ENCODE measurements around the gene OPTC.

Gene OPTC

DNA sequence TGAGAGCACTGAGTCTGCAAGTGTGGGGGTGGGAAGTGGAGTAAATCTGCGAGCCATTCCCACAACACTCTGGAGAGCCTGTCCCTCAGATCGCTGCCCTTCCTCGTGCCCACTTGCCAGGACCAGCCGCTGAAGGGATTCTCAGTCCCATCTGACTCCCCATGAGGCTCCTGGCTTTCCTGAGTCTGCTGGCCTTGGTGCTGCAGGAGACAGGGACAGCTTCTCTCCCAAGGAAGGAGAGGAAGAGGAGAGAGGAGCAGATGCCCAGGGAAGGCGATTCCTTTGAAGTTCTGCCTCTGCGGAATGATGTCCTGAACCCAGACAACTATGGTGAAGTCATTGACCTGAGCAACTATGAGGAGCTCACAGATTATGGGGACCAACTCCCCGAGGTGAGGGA, 1.9 kb downstream of the OPTC start:
- Histone ChIP-seq H3K4me2 (ENCODE audit: low read length) (no peak overlapping the region), H3K27me3 (ENCODE audit: control insufficient read depth, insufficient read depth, low read length) (peaks cover 16% of the 10 kb centered on the region)

DNA sequence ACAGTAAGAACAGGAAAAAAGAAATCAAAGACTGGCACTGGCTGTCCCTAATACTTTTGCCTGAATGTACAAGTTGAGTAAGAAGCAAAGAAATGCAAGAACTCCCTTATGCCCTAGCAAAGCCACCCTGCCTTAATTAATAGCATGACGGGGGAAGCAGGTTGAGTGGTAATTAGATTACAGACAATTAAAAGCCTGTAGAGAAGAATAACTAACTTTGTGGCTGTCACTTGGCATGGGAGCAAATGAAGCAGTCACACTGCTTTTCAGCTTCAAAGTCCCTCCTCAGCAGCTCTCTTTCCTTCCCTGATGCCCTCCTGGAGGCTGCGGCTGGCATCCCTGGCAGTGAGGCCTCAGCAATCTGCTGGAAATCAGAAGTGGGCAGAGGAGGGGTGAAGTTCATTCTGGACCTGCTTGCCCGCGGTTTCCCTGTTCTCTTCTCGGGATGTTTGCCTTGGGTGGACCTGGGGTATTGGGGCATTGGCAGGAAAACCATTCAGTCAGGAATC, 3.4 kb downstream of the OPTC start:
- H3K4me2 ChIP-seq (ENCODE audit: low read length), result no peak overlapping the region
- no peaks in the 10 kb centered on the region for H3K4me1 ChIP-seq (ENCODE audit: control insufficient read depth, insufficient read depth, low read length)
- H3K9me3 ChIP-seq (replicated peaks; ENCODE audit: low read length), result no peaks in the 10 kb centered on the region
- H3K36me3 ChIP-seq (ENCODE audit: insufficient read depth, low read length), result no peaks in the 10 kb centered on the region
- H3K4me3 ChIP-seq (ENCODE audit: low read length), result no peak overlapping the region
- H3K9ac ChIP-seq (ENCODE audit: low read depth, low read length), result no peak overlapping the region
- peaks cover 11% of the 10 kb centered on the region for H3K27me3 ChIP-seq (ENCODE audit: control insufficient read depth, insufficient read depth, low read length)

More for the DNA sequence above, 1.9 kb downstream of the OPTC start:
- Histone ChIP-seq H3K4me3 (ENCODE audit: low read length) (no peak overlapping the region), H3K4me1 (ENCODE audit: control insufficient read depth, insufficient read depth, low read length) (no peaks in the 10 kb centered on the region), H3K9ac (ENCODE audit: low read depth, low read length) (no peak overlapping the region), H3K36me3 (ENCODE audit: insufficient read depth, low read length) (no peaks in the 10 kb centered on the region), H3K9me3 (replicated peaks; ENCODE audit: low read length) (no peaks in the 10 kb centered on the region)

DNA sequence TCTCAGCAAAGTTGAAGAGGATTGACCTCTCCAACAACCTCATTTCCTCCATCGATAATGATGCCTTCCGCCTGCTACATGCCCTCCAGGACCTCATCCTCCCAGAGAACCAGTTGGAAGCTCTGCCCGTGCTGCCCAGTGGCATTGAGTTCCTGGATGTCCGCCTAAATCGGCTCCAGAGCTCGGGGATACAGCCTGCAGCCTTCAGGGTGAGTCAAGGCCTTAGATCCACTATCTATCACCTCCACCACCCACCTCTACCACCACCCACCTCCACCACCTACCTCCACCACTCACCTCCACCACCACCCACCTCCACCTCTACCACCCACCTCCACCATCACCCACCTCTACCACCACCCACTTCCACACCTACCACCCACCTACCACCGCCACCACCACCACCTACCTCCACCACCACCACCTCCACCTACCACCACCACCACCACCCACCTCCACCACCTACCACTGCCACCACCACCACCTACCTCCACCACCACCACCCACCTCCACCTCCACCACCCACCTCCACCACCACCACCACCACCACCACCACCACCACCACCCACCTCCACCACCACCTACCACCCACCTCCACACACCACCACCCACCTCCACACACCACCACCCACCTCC, 5.8 kb downstream of the OPTC start:
- Histone ChIP-seq H3K4me1 (ENCODE audit: control insufficient read depth, insufficient read depth, low read length) (peaks cover under 1% of the 10 kb centered on the region), H3K27me3 (ENCODE audit: control insufficient read depth, insufficient read depth, low read length) (peaks cover 20% of the 10 kb centered on the region), H3K4me3 (ENCODE audit: low read length) (no peak overlapping the region), H3K36me3 (ENCODE audit: insufficient read depth, low read length) (no peaks in the 10 kb centered on the region), H3K9me3 (replicated peaks; ENCODE audit: low read length) (no peaks in the 10 kb centered on the region), H3K4me2 (ENCODE audit: low read length) (no peak overlapping the region), H3K9ac (ENCODE audit: low read depth, low read length) (no peak overlapping the region)

DNA sequence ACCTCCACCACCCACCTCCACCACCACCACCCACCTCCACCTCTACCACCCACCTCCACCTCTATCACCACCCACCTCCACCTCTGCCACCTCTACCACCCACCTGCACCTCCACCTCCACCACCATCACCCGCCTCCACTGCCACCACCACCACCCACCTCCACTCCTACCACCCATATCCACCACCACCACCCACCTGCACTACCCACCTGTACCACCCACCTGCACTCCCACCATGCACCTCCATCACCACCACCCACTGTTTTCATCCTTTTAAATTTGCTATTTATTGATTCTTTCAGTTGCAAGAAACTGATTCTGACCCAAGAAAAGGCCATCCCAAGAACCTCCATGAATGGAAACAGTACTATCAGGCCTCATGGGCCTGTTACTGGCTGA, 6.3 kb downstream of the OPTC start:
- peaks cover 5% of the 10 kb centered on the region for H3K4me1 ChIP-seq (ENCODE audit: control insufficient read depth, insufficient read depth, low read length)
- H3K9ac ChIP-seq (ENCODE audit: low read depth, low read length), result no peak overlapping the region
- H3K27me3 ChIP-seq (ENCODE audit: control insufficient read depth, insufficient read depth, low read length), result peaks cover 20% of the 10 kb centered on the region
- H3K4me2 ChIP-seq (ENCODE audit: low read length), result no peak overlapping the region
- H3K4me3 ChIP-seq (ENCODE audit: low read length), result no peak overlapping the region
- no peaks in the 10 kb centered on the region for H3K36me3 ChIP-seq (ENCODE audit: insufficient read depth, low read length)
- no peaks in the 10 kb centered on the region for H3K9me3 ChIP-seq (replicated peaks; ENCODE audit: low read length)

DNA sequence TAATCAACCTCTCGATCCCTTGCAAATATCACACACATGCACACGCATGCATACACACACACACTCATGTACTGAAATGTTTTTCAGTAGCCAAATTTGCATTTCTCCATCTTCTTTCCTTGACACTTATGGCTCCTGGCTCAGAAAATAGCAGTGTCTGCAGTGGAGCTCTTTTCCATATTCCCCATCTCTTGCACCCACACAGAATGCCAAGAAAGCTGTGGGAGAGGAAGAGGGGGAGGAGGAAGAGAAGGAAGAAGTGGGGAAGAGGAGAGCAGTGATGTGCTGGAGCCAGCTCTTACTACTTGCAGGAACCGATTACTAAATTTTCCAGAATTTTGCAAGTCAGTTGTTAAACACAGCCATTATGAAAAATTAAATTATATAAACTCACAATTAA, 9.9 kb downstream of the OPTC start:
- Histone ChIP-seq H3K4me1 (ENCODE audit: control insufficient read depth, insufficient read depth, low read length) (peaks cover 23% of the 10 kb centered on the region), H3K4me2 (ENCODE audit: low read length) (no peak overlapping the region), H3K9me3 (replicated peaks; ENCODE audit: low read length) (no peaks in the 10 kb centered on the region), H3K9ac (ENCODE audit: low read depth, low read length) (no peak overlapping the region), H3K4me3 (ENCODE audit: low read length) (no peak overlapping the region), H3K27me3 (ENCODE audit: control insufficient read depth, insufficient read depth, low read length) (peaks cover 13% of the 10 kb centered on the region), H3K36me3 (ENCODE audit: insufficient read depth, low read length) (no peaks in the 10 kb centered on the region)

DNA sequence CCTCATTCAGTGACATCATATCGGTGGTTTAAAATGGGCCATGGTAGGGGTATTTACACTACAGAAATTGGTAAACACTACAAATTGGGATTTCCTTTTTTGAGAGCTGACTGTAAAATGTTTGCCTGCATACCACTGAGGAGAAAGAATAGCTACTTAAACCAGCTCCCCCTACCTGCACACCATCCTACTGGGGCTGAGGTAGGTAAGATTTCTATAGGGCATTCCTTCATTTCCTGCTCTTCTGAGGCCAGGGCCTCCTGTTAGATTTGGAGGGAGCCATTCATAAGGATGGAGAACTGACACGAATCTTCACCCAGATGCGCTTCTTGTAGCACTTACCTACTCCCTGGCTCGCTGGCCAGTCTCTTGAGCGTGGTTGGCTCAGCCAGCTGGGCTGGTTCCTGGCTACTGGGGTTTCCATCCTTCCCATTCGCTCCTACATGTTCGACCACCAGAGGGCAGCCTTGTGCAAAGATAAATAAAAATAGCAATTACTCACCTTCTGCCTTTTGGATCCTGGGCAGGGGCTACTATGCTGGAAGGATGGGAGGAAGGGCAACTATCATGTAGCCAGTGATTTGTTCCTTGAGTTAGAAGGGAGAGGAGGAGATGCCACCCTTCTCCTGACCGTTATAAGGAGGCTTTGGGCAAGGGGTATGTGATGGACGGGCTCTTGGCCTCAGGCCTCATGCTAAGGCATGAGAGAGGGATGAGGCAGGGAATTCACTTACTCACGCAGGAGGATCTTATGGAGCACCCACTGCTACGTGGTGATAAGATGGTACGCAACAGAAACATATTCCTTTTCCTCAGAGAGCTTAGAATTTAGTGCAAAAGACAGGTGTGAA, 10.7 kb downstream of the OPTC start:
- H3K9ac ChIP-seq (ENCODE audit: low read depth, low read length), result no peak overlapping the region
- H3K4me1 ChIP-seq (ENCODE audit: control insufficient read depth, insufficient read depth, low read length), result peaks cover 23% of the 10 kb centered on the region
- H3K4me3 ChIP-seq (ENCODE audit: low read length), result no peak overlapping the region
- H3K36me3 ChIP-seq (ENCODE audit: insufficient read depth, low read length), result no peaks in the 10 kb centered on the region
- H3K9me3 ChIP-seq (replicated peaks; ENCODE audit: low read length), result no peaks in the 10 kb centered on the region
- H3K27me3 ChIP-seq (ENCODE audit: control insufficient read depth, insufficient read depth, low read length), result peaks cover 13% of the 10 kb centered on the region
- no peak overlapping the region for H3K4me2 ChIP-seq (ENCODE audit: low read length)

DNA sequence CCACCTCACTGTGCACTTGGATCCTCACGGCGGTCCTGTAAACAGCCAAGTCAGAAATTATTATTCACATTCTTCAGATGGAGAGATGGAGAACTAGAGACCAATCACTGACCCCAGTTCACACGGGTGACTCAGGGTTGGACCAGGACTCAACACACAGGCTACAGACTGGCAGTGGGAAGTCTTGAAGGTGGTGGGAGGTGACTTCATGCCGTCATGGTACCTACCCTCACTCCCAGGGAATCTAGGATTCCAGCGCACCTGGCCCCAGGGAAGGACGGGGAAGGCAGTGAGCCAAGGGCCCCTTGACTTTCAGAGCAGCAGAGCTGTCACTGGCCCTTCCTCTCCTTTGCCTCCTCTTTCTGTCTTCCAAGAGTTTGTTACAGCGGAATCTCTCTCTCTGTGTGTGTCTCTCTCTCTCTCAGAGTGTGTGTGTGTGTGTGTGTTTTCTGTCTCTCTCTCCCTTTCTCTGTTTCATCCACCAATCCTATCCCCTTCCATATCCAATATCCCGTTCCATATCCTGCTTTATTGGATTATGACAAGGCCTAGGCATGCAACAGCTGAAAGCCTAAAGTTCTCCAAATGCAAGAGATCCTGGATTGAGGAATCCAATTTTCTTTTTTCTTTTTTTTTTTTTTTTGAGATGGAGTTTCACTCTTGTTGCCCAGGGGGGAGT, 11.7 kb downstream of the OPTC start:
- Histone ChIP-seq H3K4me1 (ENCODE audit: control insufficient read depth, insufficient read depth, low read length) (peaks cover 23% of the 10 kb centered on the region), H3K36me3 (ENCODE audit: insufficient read depth, low read length) (no peaks in the 10 kb centered on the region), H3K9me3 (replicated peaks; ENCODE audit: low read length) (no peaks in the 10 kb centered on the region), H3K27me3 (ENCODE audit: control insufficient read depth, insufficient read depth, low read length) (peaks cover 13% of the 10 kb centered on the region), H3K4me3 (ENCODE audit: low read length) (no peak overlapping the region), H3K9ac (ENCODE audit: low read depth, low read length) (no peak overlapping the region), H3K4me2 (ENCODE audit: low read length) (no peak overlapping the region)

DNA sequence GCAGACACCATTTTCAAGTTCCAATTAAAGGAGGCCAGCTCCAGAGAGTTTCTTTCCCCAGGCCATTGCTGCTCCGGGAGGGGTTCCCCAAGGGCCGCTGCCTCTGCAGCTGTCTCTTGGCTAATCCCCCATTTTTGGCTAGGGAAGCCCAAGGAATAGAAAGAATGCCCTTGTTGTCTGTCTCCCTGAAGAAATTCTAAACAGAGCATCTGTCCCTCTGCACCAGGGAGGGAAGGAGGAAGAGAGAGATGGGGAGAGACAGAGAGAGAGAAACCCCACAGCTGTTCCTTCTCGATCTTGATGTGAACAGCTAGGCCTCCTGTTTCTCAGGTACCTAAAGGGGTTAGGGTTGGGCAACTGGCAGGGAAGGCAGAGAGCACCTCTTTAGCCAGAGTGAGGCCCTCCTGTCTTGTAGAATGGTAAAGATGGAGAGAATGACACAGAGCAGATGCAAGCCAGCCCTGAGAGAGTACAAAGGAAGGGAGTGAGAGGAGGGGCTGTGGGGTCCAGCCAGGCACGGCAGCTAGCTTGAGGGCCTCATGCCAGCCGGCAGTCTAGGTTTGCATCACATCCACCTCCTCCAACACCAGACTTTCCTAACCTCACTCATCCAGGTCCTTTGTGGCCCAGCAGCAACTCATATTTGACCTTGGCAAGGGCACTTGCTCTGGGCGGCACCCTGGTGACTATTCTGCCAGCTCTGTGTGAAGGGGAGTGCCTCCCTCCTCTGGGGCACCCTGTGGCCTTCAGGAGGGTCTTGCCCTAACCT, 13.1 kb downstream of the OPTC start:
- Histone ChIP-seq H3K4me3 (ENCODE audit: low read length) (no peak overlapping the region), H3K9me3 (replicated peaks; ENCODE audit: low read length) (no peaks in the 10 kb centered on the region), H3K27me3 (ENCODE audit: control insufficient read depth, insufficient read depth, low read length) (peaks cover 12% of the 10 kb centered on the region), H3K4me1 (ENCODE audit: control insufficient read depth, insufficient read depth, low read length) (peaks cover 29% of the 10 kb centered on the region), H3K9ac (ENCODE audit: low read depth, low read length) (no peak overlapping the region), H3K4me2 (ENCODE audit: low read length) (no peak overlapping the region), H3K36me3 (ENCODE audit: insufficient read depth, low read length) (no peaks in the 10 kb centered on the region)

DNA sequence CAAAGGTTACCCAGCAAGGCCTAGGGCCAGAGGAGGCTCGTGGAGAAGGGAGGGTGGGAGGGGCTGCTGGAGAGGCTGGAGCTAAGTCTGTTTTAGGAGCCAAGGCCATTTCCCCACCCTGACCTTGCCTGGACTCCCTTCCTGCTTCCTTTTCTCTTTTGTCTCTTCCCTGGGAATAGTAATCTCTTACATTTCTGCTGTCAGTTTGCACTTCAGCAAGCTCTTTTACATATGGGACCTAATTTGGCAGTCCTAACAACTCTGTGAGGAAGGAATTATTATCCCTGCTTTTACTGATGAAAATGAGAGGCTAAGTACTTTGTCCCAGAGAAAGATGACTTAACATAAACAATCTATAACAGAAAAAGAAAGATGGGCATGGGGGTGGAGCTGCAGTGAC, 13.8 kb downstream of the OPTC start:
- Histone ChIP-seq H3K4me2 (ENCODE audit: low read length) (no peak overlapping the region), H3K9me3 (replicated peaks; ENCODE audit: low read length) (no peaks in the 10 kb centered on the region), H3K27me3 (ENCODE audit: control insufficient read depth, insufficient read depth, low read length) (peaks cover 5% of the 10 kb centered on the region), H3K4me3 (ENCODE audit: low read length) (no peak overlapping the region), H3K9ac (ENCODE audit: low read depth, low read length) (no peak overlapping the region), H3K4me1 (ENCODE audit: control insufficient read depth, insufficient read depth, low read length) (peaks cover 36% of the 10 kb centered on the region), H3K36me3 (ENCODE audit: insufficient read depth, low read length) (no peaks in the 10 kb centered on the region)

DNA sequence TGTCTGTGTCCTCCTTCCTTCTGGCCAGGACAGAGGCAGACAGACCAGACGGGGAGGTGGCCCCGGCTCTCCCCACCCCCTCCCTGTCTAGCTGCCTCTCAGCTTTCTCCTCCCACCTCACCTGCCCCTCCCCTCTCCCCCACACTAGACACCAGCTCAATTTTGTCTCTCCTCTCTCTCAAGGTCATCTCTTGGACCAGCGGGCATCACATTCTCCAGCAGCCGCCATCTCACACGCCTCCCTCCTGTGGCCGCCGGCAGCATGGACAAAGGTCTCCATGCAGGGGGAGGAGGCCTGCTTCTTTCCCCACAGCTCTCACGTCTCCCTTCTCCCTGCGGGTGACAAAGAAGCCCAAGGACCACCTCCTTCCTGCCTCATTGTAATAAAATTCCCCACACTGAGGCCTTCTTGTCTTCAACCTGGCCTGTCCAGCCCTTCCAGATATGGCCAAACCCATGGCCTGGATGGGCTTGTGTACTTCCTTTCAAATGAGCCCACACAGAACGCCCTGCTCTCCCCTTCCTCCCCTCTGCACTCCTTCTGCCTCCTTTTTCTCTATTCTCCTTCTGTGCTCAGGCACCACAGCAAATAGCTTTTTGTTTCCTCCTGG, 14.6 kb downstream of the OPTC start:
- Histone ChIP-seq H3K9me3 (replicated peaks; ENCODE audit: low read length) (no peaks in the 10 kb centered on the region), H3K4me3 (ENCODE audit: low read length) (no peak overlapping the region), H3K9ac (ENCODE audit: low read depth, low read length) (no peak overlapping the region)

DNA sequence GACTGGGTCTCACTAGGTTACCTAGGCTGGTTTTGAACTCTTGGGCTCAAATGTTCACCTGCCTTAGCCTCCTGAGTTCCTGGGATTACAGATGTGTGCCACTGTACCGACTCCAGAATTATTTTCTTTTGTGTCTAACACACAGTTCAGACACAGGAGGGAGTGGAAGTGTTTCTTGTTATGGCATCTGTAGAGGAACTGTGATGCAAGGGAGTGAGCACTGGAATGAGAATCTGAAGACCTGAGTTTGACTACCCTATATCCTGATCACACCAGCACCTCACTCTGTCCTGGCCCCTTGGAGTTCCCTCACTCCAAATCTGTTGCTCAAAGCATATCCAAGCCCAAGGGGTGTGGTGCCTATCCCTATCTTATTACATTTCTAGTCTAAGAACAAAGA, 15.2 kb downstream of the OPTC start:
- Histone ChIP-seq H3K27me3 (ENCODE audit: control insufficient read depth, insufficient read depth, low read length) (no peaks in the 10 kb centered on the region), H3K4me2 (ENCODE audit: low read length) (no peak overlapping the region), H3K36me3 (ENCODE audit: insufficient read depth, low read length) (no peaks in the 10 kb centered on the region), H3K9ac (ENCODE audit: low read depth, low read length) (no peak overlapping the region), H3K4me1 (ENCODE audit: control insufficient read depth, insufficient read depth, low read length) (peaks cover 49% of the 10 kb centered on the region), H3K9me3 (replicated peaks; ENCODE audit: low read length) (no peaks in the 10 kb centered on the region), H3K4me3 (ENCODE audit: low read length) (no peak overlapping the region)

More for the DNA sequence above, 14.6 kb downstream of the OPTC start:
- Histone ChIP-seq H3K4me1 (ENCODE audit: control insufficient read depth, insufficient read depth, low read length) (peaks cover 44% of the 10 kb centered on the region), H3K4me2 (ENCODE audit: low read length) (no peak overlapping the region), H3K27me3 (ENCODE audit: control insufficient read depth, insufficient read depth, low read length) (no peaks in the 10 kb centered on the region), H3K36me3 (ENCODE audit: insufficient read depth, low read length) (no peaks in the 10 kb centered on the region)
